HG03280 (cell line): ENCODE measurements around the gene CD164L2.
A peak's percentile ranks its signal among the peaks of the same experiment; 100 is the strongest.
"Not testable (repeated sequence)": the region's sequence is repeated elsewhere in the genome, so short reads cannot be mapped to it uniquely, and the experiment has no call there.

Experiments used
- ATAC-seq: cut with Tn5 transposase; IDR thresholded peaks from one replicate; pipeline ENCODE4 v1.9.1; 2021; ENCODE audit warnings: mild to moderate bottlenecking, moderate library complexity; ENCODE audit not compliant: unreplicated experiment

CD164L2 gene

DNA sequence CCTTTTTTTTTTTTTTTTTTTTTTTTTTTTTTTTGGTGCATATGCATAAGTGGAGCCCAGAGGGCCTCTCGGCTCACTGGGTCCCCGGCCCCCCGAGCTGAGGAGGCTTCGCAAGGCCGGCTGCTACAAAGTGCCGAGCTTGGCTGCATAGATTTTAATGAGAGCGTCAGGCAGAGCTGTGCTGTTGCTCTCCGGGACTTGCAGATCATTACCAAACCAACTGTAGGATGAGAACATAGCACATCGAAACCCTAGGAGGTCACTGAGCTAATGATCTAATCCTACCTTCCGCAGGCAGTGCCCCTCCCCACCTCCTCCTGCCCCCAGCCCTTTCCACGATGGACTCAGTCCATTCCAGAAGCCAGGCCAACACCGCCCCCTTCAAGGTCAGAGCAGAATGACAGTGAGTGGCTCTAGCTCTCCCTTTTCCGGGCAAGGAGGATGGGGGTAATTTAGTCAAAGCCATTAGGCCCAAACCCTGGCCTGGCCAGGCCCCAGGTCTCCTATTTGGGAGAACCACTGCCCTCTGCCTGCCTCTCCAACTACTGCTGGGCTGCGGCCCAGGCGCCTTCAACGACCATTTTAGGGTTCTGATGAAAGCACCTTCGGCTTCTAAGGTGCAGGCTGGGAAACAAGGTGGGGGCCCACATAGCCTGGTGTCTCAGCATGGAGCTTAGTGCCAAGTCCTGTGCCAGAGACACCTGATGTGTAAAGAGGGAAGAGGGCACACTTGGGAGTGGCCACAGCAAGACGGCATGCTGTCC is 22.6 kb upstream of the CD164L2 start:
- ATAC-seq: not testable (repeated sequence)

DNA sequence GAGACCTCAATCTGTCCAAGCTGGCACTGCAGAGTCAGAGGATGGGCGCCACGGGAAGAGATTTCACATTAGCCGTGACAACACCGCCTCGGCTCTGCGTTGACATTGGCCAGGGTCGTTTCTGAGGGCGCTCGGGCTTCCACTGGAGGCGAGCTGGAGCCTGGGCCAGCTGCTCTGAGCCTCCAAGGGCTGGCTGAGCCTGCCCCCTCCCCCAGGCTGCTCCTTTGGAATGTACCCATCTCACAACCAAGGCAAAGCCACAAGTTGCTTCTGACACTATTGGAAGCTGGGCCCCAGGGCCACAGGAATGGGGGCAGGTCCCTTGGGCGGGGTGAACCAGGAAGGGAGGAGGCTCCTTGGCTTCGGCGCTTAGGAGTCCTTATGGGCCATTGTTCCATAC is 21.9 kb upstream of the CD164L2 start:
- no peak for ATAC-seq

DNA sequence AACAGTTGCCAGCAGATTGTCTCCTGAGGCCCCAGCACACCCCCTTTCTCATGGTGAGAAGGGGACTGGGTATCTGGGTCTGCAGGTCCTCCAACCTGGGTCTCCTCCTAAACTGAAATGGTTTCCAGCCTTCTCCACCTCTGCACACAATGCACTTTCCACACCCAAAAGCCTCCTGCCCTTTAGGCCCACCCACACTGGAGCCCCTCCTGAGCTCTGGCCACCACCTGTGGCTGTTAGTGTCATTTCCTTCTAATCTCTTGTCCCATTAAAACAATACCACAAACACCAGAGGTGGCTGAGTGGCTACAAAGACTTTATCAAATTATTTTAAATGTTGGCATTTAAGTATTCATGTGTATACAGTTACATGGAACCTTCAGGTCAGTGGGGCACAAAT is 20.8 kb upstream of the CD164L2 start:
- ATAC-seq: no peak

DNA sequence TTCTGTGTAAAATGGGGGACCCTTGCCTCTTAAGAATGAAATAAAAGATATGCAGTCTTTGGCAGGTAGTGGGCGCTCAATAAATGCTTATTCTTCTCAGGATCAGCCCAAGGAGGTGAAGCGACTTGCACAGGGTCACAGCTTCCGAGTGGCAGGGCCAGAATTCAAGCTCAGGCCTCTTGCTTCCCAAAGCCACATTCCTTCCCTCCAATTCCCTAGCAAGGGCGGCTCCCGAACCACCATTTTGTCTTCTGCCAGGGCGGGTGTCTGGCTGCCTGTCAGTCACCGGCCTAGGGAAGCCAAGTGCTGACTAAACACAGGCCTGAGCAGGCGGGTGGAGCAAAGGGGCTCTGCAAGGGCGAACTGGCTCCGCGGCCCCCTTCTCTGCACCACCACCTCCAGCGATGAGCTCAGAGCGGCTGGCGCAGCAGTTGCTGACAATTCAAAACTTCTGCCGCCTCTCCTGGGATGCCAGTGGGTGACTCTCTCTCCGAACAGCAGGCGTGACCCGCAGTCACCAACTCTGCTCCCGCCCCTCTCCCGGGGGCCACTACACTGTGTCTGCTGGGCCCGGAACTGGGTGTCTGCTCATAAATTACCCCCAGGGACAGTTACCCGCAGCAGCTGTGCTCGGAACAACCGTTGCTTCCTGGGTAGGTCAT is 20.1 kb upstream of the CD164L2 start:
- ATAC-seq: no peak

DNA sequence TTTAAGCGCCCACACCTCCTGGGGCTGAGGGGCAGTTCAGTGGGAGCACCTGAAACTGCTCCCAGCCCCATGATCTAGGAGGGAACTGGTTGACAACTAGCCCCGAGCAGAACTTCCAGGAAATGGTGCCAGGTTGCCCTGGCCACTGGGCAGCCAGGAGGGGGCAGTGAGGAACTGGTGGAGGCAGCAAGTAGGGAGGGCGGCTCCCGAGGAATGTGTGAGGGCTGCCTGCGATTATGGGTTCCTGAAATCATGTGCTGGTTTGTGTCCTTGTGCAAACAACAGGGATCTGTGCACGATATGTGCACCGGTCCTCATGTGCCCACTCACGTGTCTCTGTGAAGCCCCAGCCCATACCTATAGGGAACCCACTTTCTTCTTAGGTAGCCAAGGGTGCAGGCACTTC is 19.2 kb upstream of the CD164L2 start:
- ATAC-seq: no peak

DNA sequence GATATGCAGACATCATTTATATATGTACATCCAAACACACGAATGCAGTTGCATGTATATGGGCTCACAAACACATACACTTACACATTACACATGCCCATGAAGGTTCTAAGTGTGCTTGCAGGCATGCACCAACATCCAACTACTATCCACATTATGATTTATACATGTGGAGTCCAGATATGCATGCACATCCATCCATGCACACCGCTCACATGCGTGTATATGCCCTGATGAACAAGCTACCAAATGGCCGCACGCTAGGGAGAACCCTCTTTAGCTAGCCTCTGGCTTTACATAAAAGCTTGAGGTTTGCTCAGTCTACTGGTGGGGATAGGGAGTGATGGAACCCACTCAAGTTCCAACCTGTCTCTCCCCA is 17.8 kb upstream of the CD164L2 start:
- ATAC-seq: no peak

DNA sequence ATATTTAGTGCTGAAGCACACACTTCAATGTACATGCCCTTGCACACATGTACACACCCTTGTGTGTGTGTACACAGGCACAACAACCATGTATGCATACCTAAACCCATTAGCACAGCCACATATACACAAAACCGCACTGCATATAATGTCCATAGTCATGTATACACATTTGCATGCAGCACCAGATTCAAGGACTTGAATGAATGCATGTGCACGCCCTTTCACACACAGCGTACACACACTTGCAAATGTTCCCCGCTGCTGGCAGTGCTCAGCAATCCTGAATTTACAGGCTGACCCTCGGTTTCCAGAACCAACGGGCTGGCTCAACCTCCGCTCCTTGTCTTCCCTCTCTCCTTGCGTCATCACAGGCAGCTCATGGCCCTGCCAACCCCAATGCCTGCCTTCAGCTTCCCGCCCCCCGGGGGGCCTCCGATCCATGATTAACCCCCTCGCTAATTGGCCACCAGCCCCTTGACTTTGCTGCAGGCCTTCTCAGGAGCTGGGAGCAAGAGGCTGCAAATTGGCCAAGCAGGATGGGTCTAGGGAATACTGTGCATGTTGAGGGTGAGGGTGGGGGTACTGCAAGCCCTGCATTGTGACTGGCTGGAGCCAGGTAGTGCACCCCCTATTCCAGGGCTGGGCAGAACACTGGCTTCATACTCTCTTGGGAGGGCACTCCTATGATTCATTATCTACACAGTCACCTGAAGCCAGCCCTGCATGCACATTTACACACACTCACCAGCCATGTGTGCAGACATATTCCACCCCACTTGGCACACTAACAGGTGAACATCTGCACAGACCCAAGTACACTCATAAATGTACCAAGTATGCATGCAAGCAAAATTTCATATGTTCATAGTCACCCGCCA is 17.2 kb upstream of the CD164L2 start:
- ATAC-seq: no peak

DNA sequence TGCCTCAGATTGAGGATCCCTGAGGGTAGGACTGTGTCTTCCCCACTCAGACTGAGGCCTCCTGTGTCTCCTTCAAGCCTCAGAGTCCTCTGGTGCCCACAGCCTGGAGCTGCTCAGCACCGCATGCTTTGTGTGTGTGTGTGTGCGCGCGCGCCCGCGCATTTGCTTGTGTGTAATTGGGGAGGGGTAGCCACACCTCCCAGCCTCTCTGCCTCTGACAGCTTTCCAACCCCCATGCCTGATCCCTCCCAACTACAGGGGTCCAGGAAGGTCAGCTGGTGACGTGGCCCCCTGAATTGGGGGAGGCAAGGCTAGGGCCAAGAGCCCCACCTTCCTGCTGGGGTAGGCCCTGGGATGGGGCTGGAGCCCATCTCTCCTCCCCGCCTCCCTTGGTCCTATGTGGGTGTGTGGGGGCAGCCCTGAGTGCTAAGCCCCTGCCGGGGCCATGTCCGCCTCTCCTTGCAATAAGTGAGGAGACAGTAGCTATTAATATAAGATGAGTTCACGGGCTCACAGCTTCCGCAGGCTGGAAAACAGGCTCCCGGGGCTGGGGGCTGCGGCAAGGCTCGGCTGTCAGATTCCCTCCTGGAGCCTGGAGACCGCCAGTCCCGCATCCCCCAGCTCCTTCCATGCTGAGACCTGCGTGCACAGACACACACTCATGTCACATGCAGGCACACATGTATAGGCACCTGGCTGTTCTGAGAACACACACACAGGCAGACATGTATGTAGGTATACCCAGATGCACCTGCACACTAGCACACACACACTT is 16.3 kb upstream of the CD164L2 start:
- ATAC-seq: no peak

DNA sequence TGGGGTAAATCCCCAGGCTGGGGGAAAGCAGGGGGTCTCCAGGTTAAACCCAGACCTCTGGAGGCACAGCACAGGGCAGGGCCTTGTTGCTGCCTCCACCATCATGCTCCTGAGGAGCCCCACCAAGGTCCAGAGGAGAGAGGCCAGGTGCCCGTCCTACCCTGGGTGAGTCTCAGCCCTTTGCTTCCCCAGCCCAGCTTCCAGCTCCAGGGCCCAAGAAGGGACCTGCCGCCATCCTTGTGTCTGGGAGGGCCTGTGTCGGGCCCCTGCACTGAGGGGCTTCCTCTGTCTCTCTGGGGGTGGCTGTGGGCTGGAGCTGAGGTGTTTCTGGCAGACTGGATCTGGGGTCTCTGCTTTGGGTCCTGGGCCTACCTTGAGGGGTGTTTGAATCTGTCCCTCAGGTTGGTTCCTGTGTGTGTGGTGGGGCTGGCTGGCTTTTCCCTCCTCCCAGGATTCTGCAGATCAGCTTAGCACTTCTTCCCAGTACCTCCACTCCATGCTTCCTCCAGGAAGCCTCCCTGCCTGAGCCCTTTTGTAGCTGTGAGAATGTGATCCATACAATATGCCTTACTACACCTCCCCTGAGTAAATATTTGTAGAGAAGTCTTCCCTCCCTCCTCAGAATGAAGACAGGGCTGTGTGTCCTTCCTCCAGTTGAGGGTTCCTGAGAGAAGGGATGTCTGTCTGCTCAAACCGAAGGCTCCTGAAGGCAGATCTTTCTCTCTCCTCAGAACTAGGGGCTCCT is 15.4 kb upstream of the CD164L2 start:
- no peak for ATAC-seq

DNA sequence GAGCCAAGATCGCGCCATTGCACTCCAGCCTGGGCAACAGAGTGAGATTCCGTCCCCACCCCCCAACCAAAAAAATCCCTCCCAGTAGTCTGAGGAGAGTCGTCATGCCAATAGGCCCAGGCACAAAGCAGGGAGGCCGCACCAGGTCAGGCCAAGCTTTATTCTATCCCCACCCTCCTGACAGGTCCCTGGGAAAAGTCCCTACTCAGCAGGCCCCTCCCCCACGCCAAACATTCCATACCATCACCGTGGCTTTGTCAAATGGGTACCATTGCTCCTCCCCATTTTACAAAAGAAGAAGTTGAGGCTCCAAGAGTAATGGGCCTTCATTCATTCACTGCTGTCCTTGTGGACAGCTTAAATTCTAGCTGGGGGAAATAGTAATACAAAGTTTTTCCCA is 14.6 kb upstream of the CD164L2 start:
- ATAC-seq: no peak

DNA sequence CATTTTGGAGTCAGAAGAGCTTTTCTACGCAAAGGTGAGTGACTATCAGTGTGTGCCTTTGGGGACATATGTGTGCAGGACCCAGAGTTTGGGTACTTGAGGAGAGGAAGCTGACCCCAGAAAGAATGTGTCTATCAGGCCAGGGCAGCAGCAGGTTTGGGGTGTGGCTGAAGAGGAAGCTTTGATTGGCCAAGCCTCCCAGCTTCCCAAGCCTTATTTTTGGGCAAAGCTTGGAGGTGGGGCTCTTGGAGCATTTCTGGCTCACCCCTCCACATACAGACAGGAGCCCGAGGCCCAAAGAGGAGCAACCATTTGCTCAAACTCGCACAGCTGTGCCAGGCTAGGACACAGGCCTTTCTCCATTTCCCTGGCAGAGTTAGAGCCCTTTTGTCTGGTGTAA is 14.0 kb upstream of the CD164L2 start:
- ATAC-seq: no peak

DNA sequence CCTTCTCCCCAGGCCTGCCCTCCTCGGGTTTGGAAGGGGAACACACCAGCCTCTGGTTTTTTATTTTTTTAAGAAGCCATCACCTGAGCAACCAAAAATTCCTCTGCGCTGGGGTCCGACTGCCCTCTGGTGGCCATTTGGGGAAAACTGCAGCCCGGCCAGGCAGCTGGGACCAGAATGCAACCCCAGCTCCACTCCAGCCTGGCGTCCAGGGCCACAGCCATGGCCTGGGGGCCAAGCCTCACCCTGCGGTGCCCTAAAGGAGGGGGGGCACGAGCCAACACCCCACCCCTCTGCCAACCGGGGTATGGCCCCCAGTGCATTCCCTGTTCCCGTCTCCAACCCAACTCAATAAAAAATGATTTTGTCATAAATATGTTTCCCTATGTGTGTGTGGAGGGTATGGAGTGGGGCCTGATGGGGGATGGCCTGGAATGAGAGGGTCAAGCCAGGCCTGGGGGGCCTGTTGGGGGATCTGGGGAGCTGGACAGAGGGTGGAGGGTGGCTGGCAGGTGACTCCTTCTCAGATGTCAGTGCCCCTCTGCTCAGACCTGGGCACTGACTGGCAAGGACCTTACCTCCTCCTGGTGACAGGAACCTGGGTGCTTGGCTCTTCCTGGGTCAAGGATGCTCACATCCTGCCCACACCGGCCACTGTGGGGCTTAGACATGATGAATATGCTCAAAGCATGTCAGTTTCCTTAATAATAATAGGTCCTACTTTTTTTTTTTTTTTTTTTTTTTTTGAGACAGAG is 12.5 kb upstream of the CD164L2 start:
- no peak for ATAC-seq

DNA sequence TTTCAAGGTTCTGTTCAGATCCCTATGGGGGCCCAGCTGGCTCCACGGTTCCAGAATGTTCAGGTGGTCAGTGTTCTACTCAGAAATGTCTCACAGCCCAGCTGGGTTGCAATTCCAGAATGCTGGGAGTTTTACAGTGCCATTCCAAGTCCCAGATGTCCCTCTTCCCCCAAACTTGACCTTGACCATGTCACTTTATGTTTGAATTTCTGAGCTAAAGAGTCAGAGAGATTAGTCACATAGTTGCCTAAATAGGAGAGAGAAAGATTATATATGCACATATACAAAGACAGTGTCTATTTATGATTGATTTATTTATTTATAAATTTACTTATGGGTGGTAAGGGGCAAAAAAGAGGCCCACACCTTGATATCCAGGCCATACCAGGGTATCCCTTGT is 11.8 kb upstream of the CD164L2 start:
- no peak for ATAC-seq

DNA sequence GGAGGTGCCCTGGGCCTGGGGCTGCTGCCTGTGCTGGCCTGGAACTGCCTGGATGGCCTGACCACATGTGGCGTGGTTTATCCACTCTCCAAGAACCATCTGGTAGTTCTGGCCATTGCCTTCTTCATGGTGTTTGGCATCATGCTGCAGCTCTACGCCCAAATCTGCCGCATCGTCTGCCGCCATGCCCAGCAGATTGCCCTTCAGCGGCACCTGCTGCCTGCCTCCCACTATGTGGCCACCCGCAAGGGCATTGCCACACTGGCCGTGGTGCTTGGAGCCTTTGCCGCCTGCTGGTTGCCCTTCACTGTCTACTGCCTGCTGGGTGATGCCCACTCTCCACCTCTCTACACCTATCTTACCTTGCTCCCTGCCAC is 11.1 kb upstream of the CD164L2 start:
- ATAC-seq: no peak

DNA sequence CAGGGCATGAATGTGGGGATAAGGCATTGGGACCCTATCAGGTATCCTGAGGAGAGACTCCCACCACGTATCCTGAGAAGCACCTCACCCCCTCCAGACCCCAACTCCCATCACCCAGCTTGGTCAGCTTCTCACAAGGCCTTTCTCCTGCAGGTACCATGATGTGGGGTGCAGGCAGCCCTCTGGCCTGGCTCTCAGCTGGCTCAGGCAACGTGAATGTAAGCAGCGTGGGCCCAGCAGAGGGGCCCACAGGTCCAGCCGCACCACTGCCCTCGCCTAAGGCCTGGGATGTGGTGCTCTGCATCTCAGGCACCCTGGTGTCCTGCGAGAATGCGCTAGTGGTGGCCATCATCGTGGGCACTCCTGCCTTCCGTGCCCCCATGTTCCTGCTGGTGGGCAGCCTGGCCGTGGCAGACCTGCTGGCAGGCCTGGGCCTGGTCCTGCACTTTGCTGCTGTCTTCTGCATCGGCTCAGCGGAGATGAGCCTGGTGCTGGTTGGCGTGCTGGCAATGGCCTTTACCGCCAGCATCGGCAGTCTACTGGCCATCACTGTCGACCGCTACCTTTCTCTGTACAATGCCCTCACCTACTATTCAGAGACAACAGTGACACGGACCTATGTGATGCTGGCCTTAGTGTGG is 10.6 kb upstream of the CD164L2 start:
- no peak for ATAC-seq

DNA sequence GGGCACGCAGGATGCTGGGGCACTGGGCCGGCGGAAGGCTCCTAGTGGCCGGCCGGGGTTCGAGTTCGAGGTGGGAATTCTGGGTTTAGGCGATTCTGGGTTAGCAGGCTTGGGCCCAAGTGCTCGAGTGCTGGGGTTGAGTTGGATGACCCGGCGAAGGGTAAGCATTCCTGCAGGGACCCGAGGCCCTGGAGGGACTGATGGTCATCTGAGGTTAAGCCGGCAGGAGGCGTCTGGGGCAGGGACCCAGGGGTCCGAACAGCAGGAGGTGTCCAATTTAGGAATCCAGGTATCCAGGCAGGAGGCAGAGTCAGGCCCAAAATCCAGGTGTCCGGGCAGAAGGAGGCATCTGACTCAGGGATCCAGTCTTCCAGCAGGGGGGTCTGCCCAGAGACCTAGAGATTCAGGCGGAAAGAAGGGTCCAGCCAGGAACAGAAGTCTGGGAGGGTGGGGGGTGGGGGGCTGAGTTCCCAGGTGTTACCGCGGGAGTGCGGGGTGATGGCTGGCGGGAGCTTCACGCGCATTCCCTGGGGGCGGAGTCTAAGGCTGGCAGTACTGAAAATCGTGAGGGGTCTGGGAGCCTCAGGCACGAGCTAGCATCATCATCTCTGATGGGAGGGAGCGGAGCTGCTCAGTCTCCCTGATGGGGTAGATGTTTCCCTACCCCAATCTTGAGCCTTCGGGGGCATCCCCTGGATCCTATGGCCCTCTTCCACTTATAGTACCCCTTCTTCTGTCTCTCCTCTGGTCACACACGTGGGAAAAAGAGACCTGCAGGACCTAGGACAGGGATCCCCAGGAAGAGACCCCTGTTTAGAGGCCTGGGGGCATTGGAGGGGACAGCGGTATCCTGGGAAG is 9.9 kb upstream of the CD164L2 start:
- no peak for ATAC-seq

DNA sequence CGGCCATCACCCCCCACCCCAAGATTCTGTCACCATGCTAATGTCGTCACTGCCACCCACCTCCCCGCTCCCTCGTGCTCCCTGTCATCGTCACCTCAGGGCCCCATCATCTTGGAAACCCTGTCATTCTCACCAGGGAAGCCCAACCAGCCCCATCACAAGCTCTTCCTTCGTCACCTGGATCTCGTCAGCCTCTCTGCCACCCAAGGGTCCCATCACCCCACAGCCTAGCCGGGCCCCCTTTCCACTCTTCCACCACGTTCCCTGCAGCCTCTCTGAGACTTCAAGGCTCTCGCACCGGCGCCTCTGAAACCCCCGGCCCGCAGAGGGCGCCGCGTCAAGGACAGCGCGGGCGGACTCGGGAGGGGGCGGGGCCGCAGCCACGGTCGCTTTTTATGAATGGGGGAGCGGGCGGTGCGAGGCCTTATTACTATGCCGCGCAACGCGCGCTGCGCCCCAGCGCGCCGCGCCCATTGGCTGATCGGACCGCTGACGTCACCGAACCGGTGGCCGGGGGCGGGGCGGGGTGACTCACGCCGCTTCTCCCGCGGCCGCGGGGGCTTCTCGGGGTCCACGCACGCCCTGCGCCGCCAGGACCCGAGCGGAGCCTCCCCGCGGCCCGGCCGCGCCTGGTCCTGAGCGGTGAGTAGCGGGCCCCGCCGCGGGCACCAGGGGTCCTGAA is 9.1 kb upstream of the CD164L2 start, which contains the start of gene GPR3:
TSS of gene GPR3 (plus strand) at position 527 of the 682 bp plus-strand sequence. CDS start 1,177 bp downstream, outside the sequence.
- peak; percentile 84 for ATAC-seq
